HG03442 (cell line): ENCODE measurements around the gene NTN1.

Experiments used
- ATAC-seq: cut with Tn5 transposase; IDR thresholded peaks from one replicate; pipeline ENCODE4 v1.9.1; 2021; ENCODE audit warnings: mild to moderate bottlenecking, moderate library complexity; ENCODE audit not compliant: unreplicated experiment

Gene NTN1

DNA sequence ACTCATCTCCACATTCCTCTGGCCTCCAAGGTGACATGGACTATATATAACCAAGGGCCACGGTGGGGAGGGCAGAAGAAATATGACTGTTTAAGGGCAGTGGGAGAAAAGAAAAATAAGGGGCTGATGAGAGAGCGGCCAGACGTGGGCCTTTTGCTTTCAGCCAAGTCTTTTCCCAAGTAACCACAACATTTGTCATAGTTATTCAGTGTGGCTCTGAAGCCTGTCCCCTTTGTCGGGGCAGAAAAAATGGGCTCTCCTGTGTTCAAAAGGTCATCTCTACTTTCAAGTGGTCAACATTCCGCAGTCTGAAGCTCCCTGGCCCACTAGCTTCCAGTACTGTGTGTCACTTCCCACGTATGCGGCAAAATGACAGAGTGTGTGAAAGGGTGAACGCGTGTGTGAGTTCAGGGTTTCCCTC lies 245.4 kb downstream of the NTN1 start:
- ATAC-seq = no peak

DNA sequence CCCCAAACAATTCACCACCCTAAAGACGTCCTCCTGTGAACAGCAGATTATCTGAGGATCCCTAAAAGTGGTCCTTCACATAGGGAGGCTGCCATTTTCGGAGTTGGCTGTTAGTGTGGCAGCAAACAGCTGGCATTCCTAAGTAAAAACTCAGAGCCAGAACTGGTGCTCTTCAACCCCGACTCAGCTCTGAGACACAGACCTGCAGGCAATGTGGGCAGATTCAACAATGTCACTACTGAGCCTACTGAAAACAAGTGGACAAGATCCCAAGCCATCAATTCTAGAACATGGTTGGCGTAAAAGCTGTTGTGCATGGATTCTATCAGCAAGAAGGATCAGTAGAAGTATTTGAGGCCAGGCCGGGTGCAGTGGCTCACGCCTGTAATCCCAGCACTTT lies 247.2 kb downstream of the NTN1 start:
- ATAC-seq = no peak

DNA sequence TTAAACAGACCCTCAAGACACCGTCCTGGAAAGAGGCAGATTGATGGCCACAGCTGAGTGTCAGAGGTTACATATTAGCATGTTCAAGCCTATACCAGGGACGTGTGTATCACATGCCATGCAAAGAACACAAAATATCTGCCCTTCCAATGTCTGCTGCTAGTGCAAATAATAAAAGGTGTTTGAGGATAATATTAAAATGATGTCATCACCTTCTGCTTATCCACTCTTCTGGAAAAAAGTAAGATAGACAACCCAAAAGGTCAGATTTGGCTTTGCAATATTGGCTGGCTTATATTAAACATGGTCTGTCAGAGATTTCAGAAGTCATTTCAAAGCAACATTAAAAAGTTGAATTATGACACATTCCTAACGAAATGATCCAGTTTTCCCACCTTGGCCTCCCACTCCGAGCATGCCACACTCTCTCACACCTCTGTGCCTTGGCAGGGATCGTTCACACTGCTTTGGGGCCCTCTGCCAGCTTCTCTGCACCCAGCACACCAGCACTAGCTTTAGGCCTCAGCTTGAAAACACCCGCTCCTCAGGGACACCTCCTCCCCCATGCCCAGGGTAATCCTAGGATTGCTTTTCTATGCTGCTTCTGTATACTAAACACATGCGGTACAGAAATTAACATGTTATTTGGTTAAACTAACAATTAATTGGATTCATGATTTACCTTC lies 248.2 kb downstream of the NTN1 start:
- ATAC-seq = no peak

DNA sequence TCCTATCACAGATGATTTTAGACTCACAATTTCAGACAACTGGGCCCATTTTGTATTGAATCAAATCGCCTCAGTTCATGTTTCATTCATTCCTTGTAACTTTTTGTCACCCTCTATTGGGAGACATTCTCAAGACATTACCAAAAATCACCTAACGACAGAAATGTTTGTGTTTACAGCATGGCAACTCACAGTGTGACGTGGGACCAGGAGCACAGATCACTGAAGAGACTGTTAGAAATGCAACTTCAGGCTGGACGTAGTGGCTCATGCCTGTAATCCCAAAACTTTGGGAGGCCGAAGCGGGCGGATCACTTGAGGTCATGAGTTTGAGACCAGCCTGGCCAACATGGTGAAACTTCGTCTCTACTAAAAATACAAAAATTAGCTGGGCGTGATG lies 249.6 kb downstream of the NTN1 start:
- ATAC-seq = no peak

DNA sequence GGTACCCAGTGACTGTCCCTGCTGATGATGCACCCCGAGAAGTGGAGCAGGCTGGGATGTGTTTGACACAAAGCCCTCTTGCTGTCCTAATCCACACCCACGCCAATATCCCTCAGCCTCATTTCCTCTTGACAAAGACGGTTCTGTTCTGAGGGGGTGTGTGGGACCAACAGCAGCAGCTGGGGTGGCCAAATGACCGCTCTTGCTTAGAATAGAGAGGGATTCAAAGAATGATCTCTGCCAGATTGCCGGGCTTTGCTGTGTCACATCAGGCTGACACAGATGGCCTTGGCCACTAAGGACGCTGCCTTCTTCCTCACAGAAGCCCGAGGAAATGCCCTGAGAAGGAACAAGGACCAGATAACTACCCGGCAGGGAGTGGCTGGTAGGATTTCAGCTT lies 250.7 kb downstream of the NTN1 start:
- no peak for ATAC-seq

DNA sequence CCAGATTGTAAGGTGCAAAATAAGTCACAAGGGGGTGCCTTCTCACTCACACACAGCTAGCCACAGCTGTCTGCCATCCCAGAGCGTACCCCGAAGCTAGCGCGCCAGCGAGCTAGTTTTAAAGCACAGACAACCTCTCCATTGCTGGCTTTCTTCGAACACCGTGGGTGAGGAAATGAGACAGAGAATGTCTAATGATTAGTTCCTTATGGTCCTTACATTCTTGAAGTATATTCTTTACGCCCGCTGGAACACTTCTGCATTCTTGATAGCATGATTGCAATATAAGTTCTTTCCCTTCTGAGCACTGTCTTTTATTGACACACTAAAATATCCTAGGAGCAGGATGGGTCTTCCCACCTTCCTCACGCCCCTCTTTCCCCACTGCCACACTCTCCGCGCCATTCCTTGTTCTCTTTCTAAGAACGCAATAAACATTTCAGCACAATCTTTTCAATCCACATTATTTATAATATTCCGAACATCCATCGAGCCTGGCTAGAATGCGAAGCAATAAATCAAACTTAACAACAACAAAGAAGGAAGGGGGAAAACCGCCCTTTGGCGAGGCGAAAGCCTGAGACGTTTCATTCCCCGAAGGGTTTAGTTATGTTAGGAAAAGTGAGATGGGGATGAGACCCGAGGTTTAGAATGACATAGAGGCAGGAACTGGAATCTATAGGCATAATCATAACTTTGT lies 251.3 kb downstream of the NTN1 start:
- ATAC-seq = no peak

DNA sequence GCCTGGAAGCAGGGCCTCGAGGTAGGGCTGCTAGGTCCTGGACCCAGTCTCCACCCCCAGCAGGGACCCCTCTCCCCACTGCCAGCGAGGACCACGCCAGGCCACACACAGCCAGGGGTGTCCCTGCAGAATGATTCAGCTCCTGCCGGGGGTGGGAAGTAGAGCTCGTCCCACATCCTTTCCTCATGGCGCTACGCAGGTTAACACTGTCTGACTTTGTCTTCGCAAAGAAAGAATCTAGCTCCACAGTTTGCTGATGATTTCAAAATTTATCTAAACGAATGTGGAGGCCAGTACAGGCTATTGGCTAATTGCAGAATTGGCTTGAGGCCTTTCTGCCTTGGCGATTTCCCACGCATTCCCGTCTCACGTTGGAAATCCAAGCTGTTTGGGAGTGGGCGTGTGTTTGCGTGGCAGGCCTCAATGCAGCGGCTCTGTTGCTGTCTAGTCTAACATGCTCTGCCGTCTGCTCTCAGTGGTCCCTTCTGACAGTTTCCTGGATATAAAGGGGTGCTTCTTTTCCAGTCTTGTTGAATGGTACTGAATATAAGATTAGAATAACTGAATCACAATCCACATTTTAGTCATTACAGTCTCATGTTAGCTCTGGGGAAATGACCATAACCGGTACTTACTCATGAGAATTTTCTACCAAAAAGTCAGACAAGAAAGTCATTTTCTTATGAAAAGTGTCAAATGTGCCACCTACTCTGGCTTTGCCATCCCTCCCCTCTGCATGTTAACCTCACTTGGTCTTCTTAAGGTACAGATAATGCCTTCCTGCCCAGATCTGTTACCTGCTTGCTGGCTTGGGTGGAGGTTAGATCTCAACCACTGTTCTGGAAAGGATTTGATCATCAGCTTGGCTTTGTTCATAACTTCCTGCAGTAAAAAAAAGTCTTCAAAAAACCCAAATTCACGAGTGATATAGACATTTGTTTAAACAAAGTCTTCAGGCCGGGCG lies 252.4 kb downstream of the NTN1 start:
- ATAC-seq = no peak

DNA sequence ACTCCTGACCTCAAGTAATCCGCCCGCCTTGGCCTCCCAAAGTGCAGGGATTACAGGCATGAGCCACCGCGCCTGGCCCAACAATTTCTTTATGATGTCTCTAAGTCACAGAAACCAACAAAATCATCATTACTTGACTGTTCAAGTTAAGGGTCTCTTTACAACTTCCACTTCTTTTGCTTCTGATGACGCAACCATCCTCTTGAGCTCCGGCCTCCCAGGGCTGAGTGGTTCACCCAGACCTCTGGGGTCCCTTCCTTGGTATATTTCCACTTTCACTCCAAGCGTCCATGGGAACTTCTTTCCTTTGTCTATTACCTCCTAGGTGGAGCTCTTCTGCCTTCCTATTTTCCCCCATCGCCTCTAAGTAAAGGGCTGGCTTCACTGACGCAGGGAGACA lies 253.7 kb downstream of the NTN1 start:
- ATAC-seq = no peak

DNA sequence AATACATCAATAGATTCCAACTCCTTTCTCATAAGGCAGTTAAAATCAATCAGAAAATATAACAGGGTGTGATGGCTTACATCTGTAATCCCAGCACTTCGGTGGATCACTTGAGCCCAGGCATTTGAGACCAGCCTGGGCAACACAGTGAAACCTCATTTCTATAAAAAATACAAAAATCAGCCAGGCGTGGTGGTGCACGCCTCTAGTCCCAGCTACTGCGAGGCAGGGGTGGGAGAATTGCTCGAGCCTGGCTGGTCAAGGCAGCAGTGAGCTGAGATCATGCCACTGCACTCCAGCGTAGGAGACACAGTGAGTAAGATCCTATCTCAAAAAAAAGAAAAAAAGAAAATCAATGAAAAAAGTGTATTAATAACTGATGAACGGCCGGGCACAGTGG lies 258.6 kb downstream of the NTN1 start:
- no peak for ATAC-seq

DNA sequence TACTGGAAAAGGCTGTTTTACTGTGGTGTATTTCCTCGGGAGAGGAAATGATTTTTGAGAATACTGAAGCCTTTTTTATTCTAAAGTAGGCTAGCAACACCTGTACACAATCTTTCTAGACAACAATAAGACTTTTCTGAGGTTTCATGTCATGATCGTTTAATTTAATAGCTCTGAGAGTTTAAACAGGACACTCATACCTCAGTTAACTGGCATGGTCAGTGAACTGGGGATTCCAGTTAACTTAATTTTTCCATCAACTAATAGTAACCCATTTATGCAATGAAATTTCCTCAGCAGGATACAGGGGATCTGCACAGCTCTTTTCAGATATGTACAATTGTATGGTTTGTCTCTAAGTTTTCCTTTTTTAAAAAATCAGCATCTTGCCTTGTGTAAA lies 262.6 kb downstream of the NTN1 start:
- ATAC-seq = no peak

DNA sequence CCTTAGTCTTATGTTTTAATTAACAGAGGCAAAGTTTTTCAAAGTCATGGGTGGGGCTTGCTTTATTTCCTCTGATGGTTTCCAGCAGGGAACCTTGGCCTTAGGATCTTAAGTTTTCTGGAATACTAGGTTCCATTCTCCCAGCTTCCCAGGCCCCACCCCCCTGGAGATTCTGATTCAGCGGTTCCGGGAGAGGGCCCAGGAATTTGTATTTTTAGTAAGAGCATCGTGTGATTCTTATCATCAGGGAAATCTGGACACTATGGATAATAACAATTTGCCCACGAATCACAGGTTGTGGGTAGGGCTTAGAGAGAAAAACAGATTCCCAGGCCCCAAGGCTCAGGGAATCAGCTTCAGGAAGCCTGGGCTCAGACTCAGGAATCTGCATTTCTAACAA lies 263.6 kb downstream of the NTN1 start:
- ATAC-seq = no peak

DNA sequence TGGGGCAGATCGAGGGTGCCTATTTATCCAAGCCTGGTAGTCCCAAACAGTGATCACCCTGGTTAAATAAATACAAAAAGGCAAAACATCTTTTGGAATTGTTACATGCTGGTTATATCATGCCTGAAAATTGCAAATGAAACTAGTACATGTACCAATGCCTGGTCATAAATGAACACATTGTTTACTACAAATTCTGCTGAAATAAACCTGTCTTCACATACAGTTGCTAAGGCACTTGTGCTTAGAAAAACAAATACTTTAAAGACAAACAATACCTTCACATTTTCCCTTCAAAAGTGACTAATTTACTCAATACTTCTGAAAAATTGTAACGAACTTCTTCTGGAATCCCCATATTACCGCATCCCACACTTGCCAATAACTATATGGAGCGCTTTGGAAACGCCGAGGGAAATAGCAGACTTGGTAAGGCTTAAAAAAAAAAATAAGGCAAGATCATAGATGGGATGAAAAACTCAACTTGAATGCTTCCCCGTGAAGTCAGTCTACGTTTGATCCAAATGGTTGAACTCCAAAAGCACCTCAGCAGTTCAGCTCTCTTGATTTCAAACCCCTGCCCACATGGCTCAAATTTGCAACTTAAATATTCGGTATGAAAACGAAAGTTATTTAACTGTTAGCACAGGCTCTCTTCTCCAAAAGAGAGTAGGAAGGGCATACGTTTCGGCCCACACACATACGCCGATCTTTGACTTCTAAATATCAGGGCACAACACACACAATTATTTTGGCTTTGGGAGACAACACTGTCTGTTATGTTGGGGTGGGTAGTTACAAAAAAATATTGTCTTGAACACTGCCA lies 264.5 kb downstream of the NTN1 start:
- ATAC-seq = no peak

DNA sequence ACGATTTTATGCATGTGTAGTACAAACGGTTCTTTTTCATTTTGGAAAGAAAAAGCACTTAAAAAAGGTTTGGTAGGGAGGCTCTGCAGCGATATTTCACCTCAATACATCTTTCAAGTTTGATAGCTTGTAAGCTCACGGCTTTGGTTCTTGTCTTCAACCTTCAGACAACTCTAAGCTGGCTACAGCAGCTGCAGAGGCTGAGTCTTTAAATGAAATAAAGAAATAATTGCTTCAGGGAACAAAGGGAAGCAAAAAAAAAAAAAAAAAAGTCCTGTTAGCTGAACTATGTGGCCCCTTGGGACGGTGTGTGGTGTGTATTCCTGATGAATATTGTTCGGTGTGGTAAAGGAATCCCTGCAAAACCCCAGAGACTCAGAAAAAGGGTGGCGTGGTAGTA lies 265.1 kb downstream of the NTN1 start:
- no peak for ATAC-seq

DNA sequence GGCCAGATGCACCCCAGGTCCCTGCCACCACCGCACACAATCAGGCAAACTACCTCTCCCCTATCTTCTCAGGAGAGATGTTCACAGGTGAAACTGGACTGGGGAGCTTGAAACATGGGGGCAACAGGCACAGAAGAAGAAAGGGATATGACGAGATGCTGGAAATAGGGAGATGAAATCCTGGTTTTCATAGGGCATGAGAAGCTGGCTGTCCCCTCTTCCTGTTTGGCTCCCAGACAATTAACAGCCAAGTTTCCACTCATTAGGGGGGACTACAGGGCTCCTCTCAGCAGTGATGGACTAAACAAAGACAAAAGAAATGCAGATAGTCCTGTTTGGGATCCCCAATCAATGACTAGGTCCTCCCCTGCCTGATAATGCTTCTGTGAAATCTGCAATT lies 266.0 kb downstream of the NTN1 start:
- no peak for ATAC-seq

DNA sequence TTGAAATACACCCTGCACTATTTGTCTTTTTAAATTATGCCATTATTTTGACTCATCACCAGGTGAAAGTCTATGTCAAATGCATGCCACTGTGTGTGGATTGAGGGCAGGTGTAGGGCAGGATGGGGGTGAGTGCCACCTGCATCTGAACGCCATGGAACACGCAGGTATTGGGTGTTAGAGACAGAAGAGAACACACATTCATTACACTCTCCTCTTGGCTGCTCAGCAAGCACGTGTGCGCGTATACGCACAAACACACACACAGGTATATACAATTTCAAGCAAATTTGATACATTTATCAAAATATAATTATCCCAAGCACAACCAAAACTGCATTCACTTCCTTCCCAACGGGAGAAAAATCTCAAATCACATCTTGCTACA lies 268.9 kb downstream of the NTN1 start:
- no peak for ATAC-seq

DNA sequence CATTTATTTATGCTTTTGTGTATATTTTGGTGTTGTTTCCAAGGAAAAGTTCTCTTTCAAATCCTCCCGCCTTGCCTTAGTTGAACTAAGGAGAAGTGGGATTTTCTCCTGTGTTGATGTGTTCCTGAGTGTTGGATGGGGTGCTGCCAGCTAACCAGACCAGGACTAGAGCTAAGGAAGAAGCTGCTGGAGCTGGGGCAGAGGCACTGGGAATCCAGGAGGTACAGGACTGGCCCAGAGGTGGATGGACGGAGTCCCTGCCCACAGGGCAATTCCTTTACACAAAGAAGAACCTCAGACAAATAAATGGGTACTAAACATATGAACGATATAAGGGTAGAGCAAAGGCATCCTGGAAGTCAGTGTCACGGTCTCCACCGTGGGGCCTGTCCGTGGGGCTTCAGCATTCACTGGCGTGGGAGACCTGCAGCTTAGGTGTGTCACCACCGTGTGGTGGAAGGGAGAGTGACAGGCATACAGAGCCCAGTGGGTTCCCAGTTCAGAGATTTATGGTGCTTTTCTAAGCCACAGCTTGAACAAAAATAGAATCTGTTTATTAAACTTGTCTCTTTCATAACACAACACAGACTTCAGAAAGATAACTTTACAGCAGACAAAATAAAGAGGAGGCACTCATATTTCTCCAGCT lies 270.7 kb downstream of the NTN1 start:
- no peak for ATAC-seq

DNA sequence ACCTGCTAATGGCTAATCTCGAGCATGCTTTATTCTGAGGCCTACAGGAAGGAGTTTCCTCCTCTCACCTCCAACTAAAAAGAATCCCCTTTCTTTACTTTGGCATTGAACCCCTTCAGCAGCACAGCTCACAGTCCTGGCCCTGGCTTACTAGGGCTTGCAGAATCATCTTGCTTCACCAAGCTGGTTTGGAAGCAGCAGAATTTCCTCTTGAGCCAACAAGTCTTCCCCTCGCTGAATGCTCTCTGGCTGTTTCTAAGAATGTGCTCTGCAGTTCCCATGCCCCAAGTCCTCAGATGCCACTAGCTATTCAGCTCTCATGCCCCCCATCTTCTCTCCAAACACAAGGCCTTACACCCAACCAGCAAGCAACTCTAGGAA lies 271.2 kb downstream of the NTN1 start:
- ATAC-seq = no peak
